Lung microvascular endothelial cell (primary cell): ENCODE measurements around the gene P2RY14. TPM values are rescaled to one million over a fixed set of nuclear protein-coding genes. Genes with fewer than 3 reads are reported as not detected.
"Not testable (repeated sequence)": the region's sequence is repeated elsewhere in the genome, so short reads cannot be mapped to it uniquely, and the experiment has no call there.

Experiments
- DNase-seq, 2 donors: peaks; one replicate each; pipeline versions ENCODE4 v3.0.0 to v3.0.0-alpha.2; 2010; ENCODE audit warnings: low read depth in 2 of 2
- total RNA-seq: library from RNA; depleted of rRNA; stranded (reverse); fragments of >200 nt; gene quantifications from 2 replicates; pipeline ENCODE4 v1.2.1, GENCODE V29; 2014

The P2RY14 gene
- total RNA-seq, 1 donor from 2014 or later: not detected

DNA sequence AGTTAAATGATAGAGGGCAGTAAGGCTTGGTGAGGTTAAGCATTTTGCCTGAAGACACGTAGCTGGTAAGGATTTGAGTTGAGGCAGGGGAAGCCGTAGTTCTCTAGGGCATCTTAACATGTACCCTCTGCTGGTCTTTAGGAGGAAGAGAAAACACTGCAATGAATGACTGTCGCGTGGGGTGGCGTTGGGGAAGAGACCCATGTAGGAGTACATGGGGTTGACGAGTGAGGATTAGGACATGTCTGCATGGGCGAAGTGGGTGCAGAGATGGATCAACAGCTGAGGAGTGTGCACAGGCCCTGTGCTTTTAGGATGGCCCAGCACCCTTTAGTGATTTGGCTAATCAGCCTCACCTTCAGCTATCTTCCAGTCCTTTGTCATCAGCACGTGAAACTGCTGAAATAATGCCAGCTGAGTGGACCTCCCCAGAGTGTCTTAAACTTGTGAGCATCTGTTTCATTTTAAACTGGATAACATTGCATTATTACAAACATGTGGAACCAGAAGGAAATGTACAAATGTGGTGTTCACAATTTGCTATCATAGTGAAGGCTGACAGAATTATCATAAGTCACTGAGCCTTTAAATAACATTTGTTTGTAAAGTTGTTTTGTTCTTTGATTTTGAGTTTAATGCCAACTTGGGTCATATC lies 15.3 kb downstream of the P2RY14 start:
- no peak for DNase-seq

GRCh38 chr3:151259664-151260063 lies 18.7 kb downstream of the P2RY14 start:
- no peak for DNase-seq

GRCh38 chr3:151256749-151257148 lies 21.6 kb downstream of the P2RY14 start:
- no peak for DNase-seq

DNA sequence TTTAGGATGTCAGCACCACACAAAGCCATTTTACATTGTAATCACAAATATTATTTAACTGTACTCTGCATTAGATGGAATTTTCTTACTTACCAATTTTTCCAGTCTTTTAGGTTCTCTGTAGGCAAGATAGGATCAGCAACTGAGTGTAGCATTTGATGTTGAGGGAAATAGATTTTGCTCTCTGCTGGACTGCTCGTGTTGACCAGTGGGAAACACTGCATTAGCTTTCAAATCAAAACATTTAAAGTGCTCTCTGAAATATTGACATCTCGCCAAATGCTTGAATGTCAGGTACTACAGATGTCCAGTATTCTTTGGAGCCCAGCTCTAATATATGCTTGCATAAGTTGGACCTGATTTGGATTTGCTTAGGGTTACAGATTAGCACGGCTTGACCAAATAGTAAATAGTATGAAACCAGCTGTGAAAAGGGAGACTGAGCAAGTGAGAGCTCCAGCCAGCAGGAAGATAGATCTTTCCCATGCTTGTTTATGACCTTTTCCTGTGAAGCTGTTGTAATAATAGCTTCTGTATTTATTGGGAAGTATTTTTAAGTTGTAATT lies 29.5 kb downstream of the P2RY14 start:
- no peak for DNase-seq

DNA sequence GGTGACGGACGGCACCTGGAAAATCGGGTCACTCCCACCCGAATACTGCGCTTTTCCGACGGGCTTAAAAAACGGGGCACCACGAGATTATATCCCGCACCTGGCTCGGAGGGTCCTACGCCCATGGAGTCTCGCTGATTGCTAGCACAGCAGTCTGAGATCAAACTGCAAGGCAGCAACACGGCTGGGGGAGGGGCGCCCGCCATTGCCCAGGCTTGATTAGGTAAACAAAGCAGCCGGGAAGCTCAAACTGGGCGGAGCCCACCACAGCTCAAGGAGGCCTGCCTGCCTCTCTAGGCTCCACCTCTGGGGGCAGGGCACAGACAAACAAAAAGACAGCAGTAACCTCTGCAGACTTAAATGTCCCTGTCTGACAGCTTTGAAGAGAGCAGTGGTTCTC lies 36.3 kb downstream of the P2RY14 start:
- not testable (repeated sequence) for DNase-seq

- no peak for DNase-seq
Observed at GRCh38 chr3:151236736-151237135, 41.6 kb downstream of the P2RY14 start.

DNA sequence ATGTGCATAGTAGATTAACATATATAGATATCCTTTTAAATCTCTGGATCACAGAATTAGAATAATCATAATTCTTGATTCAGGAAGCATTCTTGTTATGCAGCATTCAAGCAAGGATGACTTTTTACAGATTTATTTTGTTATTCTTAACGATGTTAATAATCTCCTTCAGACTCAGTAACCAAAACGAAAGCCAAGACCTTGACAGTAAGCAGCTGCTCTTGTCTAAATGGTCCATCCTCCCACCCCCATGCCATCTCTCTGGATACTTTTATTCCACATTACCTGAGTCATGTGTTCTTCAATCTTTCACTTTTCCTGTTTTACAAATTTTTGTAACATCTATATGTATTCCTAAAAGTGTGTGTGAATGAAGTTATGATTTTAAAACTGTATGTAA lies 42.0 kb downstream of the P2RY14 start:
- no peak for DNase-seq

DNA sequence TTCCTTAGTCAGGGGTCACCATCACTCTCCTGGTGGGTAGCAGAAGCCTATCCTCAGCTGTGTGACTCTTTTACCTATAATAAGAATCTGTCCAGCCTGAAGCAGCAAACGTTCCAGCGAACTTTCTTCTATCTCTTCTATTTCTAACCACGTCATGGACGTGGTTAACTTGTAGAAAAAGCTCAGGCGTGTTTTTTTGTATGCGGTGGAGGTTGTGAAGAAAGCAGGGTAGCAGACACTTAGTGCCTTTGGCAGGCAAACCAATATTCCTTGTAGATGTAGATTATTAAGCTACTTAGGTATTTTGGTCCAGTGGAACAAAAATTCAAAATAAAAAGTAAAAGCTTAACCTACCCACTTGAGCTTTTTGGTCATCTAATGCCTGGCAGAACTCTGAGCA lies 43.5 kb downstream of the P2RY14 start:
- no peak for DNase-seq

GRCh38 chr3:151232991-151233390 lies 45.4 kb downstream of the P2RY14 start:
- no peak for DNase-seq

GRCh38 chr3:151232403-151232802 lies 45.9 kb downstream of the P2RY14 start:
- DNase-seq: not testable (repeated sequence)

GRCh38 chr3:151230646-151231045 lies 47.7 kb downstream of the P2RY14 start:
- peak in 1 of 2 donors; percentile 23 for DNase-seq

GRCh38 chr3:151228666-151229040 lies 49.7 kb downstream of the P2RY14 start:
- peak in 1 of 2 donors; percentile 42 for DNase-seq

- DNase-seq: peak; percentile 77 to 79
Observed at GRCh38 chr3:151227807-151228665, 50.3 kb downstream of the P2RY14 start.

GRCh38 chr3:151227266-151227806 lies 51.0 kb downstream of the P2RY14 start:
- no peak for DNase-seq

DNA sequence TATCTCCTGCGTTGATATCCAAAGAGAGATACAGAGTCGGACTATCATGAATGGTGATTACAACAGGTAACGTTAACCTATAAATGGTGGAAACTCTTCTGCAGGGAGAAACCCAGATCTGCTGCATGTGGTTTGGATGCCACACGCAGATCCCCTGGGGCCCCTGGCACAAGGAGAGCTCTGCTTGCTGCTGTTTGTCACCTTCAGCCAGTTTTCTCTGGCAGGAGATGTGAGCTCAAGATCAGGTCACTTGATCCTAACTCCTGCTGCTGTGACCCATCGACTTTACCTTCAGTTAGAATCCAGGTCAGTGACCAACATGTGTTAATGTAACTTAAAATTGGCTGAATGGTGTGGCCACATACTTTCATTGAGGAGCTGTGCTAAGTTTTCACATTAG lies 51.5 kb downstream of the P2RY14 start:
- no peak for DNase-seq

DNA sequence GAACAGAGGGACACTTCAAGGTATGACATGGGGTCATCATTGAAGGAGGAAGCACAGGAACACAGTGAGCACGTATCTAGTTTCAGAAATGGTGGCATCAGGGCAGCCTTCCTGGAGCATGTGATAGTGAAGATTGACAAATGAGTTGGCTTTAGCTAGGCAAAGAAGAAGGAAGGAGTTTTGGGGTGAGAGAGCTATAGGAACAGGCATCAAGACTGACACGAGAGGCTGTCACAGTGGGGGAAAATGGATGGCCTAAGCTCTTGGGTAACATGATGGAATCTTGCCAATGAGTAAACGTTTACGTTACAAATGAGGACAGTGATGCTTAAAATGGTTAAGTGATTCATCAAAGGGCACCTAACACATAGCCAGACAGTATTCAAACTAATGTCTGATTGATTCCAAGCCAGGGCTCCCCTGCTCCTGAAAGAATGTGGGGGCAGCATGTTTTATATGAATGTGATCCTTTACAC lies 52.2 kb downstream of the P2RY14 start:
- peak in 1 of 2 donors; percentile 66 for DNase-seq

GRCh38 chr3:151225040-151225975 lies 53.0 kb downstream of the P2RY14 start:
- peak in 1 of 2 donors; percentile 52 for DNase-seq

- DNase-seq: no peak
Observed at GRCh38 chr3:151224268-151224866, 54.0 kb downstream of the P2RY14 start.

DNA sequence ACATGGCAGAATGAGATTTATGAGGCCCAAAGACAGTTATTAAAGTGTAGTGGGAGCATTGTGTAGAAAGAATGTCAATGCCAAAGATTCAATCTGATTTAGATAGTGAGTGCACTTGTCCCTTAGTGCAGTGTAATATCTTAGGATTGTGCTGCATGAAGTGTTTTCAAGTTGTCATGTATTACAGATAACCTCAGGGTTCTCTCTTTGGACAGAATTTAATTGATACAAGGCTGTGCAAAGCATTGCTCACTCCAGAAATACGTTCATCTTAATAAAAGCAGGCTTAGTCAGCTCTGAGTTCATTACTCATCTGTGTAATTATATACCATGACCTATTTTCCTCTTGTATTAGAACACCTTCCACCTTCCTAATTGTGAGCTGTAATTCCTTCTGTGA lies 59.3 kb downstream of the P2RY14 start:
- no peak for DNase-seq

GRCh38 chr3:151218136-151218535 lies 60.2 kb downstream of the P2RY14 start:
- no peak for DNase-seq
